Liver (tissue), 9 donors: Measurements from ENCODE around the gene DOCK1. TPM values are rescaled to one million over a fixed set of nuclear protein-coding genes. Genes with fewer than 3 reads are reported as not detected.

ENCODE experiments used
- DNase-seq: peaks from one replicate; pipeline ENCODE4 v3.0.0-alpha.2; 2017; ENCODE audit warnings: low spot score
- H3K27ac ChIP-seq, 2 donors: one replicate each; pipeline ENCODE4 v1.7.0; 2013; ENCODE audit warnings: inconsistent platforms in 2 of 2, low read length in 2 of 2, control low read depth in 1 of 2, low read depth in 1 of 2, mild to moderate bottlenecking in 1 of 2
- H3K27me3 ChIP-seq, 4 donors: one replicate each; pipeline versions ENCODE4 v1.6.1 to v1.7.0; 2013; ENCODE audit warnings: low read length in 3 of 4, inconsistent platforms in 1 of 4, mild to moderate bottlenecking in 1 of 4, moderate library complexity in 1 of 4; ENCODE audit not compliant: control insufficient read depth in 4 of 4, insufficient read depth in 4 of 4
- H3K36me3 ChIP-seq, 4 donors: one replicate each; pipeline versions ENCODE4 v1.6.1 to v1.7.0; 2013; ENCODE audit warnings: low read length in 3 of 4, mild to moderate bottlenecking in 3 of 4, low read depth in 1 of 4, moderate library complexity in 1 of 4; ENCODE audit not compliant: control insufficient read depth in 4 of 4, insufficient read depth in 3 of 4
- H3K4me1 ChIP-seq, 4 donors: one replicate each; pipeline versions ENCODE4 v1.6.1 to v1.7.0; 2013; ENCODE audit warnings: low read length in 3 of 4, mild to moderate bottlenecking in 3 of 4, moderate library complexity in 1 of 4; ENCODE audit not compliant: control insufficient read depth in 4 of 4, insufficient read depth in 4 of 4
- H3K4me3 ChIP-seq, 3 donors: one replicate each; pipeline versions ENCODE4 v1.6.1 to v1.7.0; 2013; ENCODE audit warnings: low read length in 3 of 3, control low read depth in 1 of 3, low read depth in 1 of 3, mild to moderate bottlenecking in 1 of 3
- H3K9ac ChIP-seq, 2 donors: one replicate each; pipeline ENCODE4 v1.7.0; 2013; ENCODE audit warnings: low read length in 2 of 2, mild to moderate bottlenecking in 2 of 2, moderate library complexity in 2 of 2, control low read depth in 1 of 2, low read depth in 1 of 2
- H3K9me3 ChIP-seq, 4 donors: one replicate each; pipeline versions ENCODE4 v1.6.1 to v1.7.0; 2013; ENCODE audit warnings: low read length in 3 of 4; ENCODE audit not compliant: control insufficient read depth in 4 of 4
- CTCF ChIP-seq: fragments of 150-350 bp; IDR thresholded peaks from 2 replicates; pipeline ENCODE4 v1.5.1; 2017; ENCODE audit warnings: improper control_type of control experiment, low read depth, low read length; ENCODE audit not compliant: missing input control
- EGR1 ChIP-seq, 2 donors: IDR thresholded peaks; 2 replicates each; pipeline ENCODE4 v1.6.1; 2016 to 2018; ENCODE audit warnings: antibody characterized with exemption in 2 of 2, low read depth in 2 of 2
- FOXA1 ChIP-seq: IDR thresholded peaks from 2 replicates; pipeline ENCODE4 v1.6.1; 2016; ENCODE audit warnings: antibody characterized with exemption
- FOXA2 ChIP-seq: IDR thresholded peaks from 2 replicates; pipeline ENCODE4 v1.6.1; 2016; ENCODE audit warnings: antibody characterized with exemption
- GABPA ChIP-seq, 2 donors: IDR thresholded peaks in 1 of 2; conservative IDR thresholded peaks in 1 of 2; 2 replicates each; pipeline ENCODE4 v1.6.1; 2016; ENCODE audit warnings: antibody characterized with exemption in 2 of 2, mild to moderate bottlenecking in 1 of 2, moderate library complexity in 1 of 2
- HNF4A ChIP-seq, 2 donors: conservative IDR thresholded peaks; 2 replicates each; pipeline ENCODE4 v1.6.1; 2016; ENCODE audit warnings: antibody characterized with exemption in 2 of 2, mild to moderate bottlenecking in 2 of 2
- HNF4G ChIP-seq: IDR thresholded peaks from 2 replicates; pipeline ENCODE4 v1.6.1; 2016; ENCODE audit warnings: antibody characterized with exemption
- JUND ChIP-seq, 2 donors: IDR thresholded peaks; 2 replicates each; pipeline ENCODE4 v1.6.1; 2016; ENCODE audit warnings: antibody characterized with exemption in 2 of 2
- NR2F2 ChIP-seq: IDR thresholded peaks from 2 replicates; pipeline ENCODE4 v1.6.1; 2016; ENCODE audit warnings: antibody characterized with exemption
- RAD21 ChIP-seq, 2 donors: IDR thresholded peaks; 2 replicates each; pipeline ENCODE4 v1.6.1; 2016; ENCODE audit warnings: antibody characterized with exemption in 2 of 2, mild to moderate bottlenecking in 2 of 2
- RXRA ChIP-seq, 2 donors: IDR thresholded peaks; 2 replicates each; pipeline ENCODE4 v1.6.1; 2017 to 2018; ENCODE audit warnings: antibody characterized with exemption in 2 of 2, mild to moderate bottlenecking in 1 of 2
- SP1 ChIP-seq: IDR thresholded peaks from 2 replicates; pipeline ENCODE4 v1.6.1; 2018; ENCODE audit warnings: antibody characterized with exemption, mild to moderate bottlenecking
- TAF1 ChIP-seq: conservative IDR thresholded peaks from 2 replicates; pipeline ENCODE4 v1.6.1; 2016; ENCODE audit warnings: antibody characterized with exemption, mild to moderate bottlenecking
- YY1 ChIP-seq: IDR thresholded peaks from 2 replicates; pipeline ENCODE4 v1.6.1; 2016; ENCODE audit warnings: antibody characterized with exemption, mild to moderate bottlenecking
- WGBS: extraction: QIAGEN DNeasy Blood & Tissue Kit; methylation state at CpG from one replicate; pipeline ENCODE4 v1.1.7; 2013; 5-methylcytosine and 5-hydroxymethylcytosine counted together
- polyA plus RNA-seq, 2 donors: library from polyadenylated mRNA; stranded (reverse) in 1 of 2; unstranded in 1 of 2; fragments of 200-250 nt in 1 of 2; fragments of >200 nt in 1 of 2; fragmentation: Nextera tagmentation in 1 of 2; extraction: Ambion mirVana in 1 of 2; gene quantifications; one replicate each; pipeline versions ENCODE4 v1.2.1 to v1.2.3, GENCODE V29; 2013 to 2015
- total RNA-seq, 2 donors: library from RNA; depleted of rRNA; stranded (reverse); fragments of >200 nt; gene quantifications; one replicate each; pipeline ENCODE4 v1.2.3, GENCODE V29; 2014
- TF ChIP-seq, protein P1 (sequence below): IDR thresholded peaks from 2 replicates; pipeline ENCODE4 v1.6.1; 2016; ENCODE audit warnings: antibody characterized with exemption, mild to moderate bottlenecking
- TF ChIP-seq, protein P2 (sequence below): IDR thresholded peaks from 2 replicates; pipeline ENCODE4 v1.6.1; 2016; ENCODE audit warnings: antibody characterized with exemption
- TF ChIP-seq, protein P3 (sequence below): IDR thresholded peaks from 2 replicates; pipeline ENCODE4 v1.6.1; 2016; ENCODE audit warnings: antibody characterized with exemption
- TF ChIP-seq, protein P4 (sequence below): IDR thresholded peaks from 2 replicates; pipeline ENCODE4 v1.6.1; 2016; ENCODE audit warnings: antibody characterized with exemption
- donor health status: healthy.
- donor health status: healthy.
- donor health status: healthy.
- donor health status: healthy.
- donor health status: healthy.

DOCK1 gene
- total and polyA plus RNA-seq, 4 donors, result 3.8 to 28.8 (median 9.1) TPM

DNA sequence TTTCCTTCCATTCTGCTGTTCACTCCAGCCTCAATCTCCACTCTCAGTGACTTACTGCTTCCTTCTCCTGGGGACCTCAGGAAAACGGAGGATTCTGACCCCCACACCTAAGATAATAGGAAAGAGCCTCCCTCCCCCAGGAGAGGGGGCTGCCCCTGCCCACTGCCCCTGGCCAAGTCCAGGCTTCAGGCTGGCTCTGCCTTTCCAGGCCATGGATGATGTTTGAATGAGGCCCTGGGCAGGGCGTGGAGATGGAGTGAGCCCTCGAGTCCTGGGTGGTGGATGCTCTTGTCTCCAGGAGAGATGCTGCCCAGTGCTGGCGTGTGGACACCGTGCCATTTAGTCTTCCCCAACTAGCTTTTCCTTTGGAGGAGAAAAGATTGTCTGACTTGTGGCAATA lies 184.2 kb downstream of the DOCK1 start:
- DNase-seq, result no peak

More for the DNA sequence above, 184.2 kb downstream of the DOCK1 start:
- Histone ChIP-seq H3K27ac (no peak overlapping the region), H3K36me3 (peaks cover 0 to 3% (median 1%) of the 10 kb centered on the region in 4 donors), H3K9ac (no peak overlapping the region), H3K4me1 (no peaks in the 10 kb centered on the region), H3K9me3 (no peaks in the 10 kb centered on the region), H3K4me3 (no peak overlapping the region), H3K27me3 (no peaks in the 10 kb centered on the region)
- TF ChIP-seq TAF1, result no peak
- TF ChIP-seq RAD21 (IDR thresholded peaks at IDR 0.05), result no peak
- no peak for TF ChIP-seq NR2F2
- TF ChIP-seq FOXA2, result no peak
- no peak for TF ChIP-seq FOXA1
- no peak for TF ChIP-seq CTCF
- no peak for TF ChIP-seq HNF4G
- TF ChIP-seq, protein P1, sequence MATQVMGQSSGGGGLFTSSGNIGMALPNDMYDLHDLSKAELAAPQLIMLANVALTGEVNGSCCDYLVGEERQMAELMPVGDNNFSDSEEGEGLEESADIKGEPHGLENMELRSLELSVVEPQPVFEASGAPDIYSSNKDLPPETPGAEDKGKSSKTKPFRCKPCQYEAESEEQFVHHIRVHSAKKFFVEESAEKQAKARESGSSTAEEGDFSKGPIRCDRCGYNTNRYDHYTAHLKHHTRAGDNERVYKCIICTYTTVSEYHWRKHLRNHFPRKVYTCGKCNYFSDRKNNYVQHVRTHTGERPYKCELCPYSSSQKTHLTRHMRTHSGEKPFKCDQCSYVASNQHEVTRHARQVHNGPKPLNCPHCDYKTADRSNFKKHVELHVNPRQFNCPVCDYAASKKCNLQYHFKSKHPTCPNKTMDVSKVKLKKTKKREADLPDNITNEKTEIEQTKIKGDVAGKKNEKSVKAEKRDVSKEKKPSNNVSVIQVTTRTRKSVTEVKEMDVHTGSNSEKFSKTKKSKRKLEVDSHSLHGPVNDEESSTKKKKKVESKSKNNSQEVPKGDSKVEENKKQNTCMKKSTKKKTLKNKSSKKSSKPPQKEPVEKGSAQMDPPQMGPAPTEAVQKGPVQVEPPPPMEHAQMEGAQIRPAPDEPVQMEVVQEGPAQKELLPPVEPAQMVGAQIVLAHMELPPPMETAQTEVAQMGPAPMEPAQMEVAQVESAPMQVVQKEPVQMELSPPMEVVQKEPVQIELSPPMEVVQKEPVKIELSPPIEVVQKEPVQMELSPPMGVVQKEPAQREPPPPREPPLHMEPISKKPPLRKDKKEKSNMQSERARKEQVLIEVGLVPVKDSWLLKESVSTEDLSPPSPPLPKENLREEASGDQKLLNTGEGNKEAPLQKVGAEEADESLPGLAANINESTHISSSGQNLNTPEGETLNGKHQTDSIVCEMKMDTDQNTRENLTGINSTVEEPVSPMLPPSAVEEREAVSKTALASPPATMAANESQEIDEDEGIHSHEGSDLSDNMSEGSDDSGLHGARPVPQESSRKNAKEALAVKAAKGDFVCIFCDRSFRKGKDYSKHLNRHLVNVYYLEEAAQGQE, result no peak
- TF ChIP-seq, protein P2, sequence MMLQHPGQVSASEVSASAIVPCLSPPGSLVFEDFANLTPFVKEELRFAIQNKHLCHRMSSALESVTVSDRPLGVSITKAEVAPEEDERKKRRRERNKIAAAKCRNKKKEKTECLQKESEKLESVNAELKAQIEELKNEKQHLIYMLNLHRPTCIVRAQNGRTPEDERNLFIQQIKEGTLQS, result no peak
- no peak for TF ChIP-seq YY1
- TF ChIP-seq, protein P3, sequence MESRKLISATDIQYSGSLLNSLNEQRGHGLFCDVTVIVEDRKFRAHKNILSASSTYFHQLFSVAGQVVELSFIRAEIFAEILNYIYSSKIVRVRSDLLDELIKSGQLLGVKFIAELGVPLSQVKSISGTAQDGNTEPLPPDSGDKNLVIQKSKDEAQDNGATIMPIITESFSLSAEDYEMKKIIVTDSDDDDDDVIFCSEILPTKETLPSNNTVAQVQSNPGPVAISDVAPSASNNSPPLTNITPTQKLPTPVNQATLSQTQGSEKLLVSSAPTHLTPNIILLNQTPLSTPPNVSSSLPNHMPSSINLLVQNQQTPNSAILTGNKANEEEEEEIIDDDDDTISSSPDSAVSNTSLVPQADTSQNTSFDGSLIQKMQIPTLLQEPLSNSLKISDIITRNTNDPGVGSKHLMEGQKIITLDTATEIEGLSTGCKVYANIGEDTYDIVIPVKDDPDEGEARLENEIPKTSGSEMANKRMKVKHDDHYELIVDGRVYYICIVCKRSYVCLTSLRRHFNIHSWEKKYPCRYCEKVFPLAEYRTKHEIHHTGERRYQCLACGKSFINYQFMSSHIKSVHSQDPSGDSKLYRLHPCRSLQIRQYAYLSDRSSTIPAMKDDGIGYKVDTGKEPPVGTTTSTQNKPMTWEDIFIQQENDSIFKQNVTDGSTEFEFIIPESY, result no peak
- no peak for TF ChIP-seq EGR1 (IDR thresholded peaks at IDR 0.05; ENCODE audit: low read depth in 2 of 2)
- no peak for TF ChIP-seq JUND (IDR thresholded peaks at IDR 0.05)
- no peak for TF ChIP-seq GABPA (IDR thresholded peaks at IDR 0.05 in 1 of 2, conservative IDR thresholded peaks at IDR 0.05 in 1 of 2)
- TF ChIP-seq, protein P4, sequence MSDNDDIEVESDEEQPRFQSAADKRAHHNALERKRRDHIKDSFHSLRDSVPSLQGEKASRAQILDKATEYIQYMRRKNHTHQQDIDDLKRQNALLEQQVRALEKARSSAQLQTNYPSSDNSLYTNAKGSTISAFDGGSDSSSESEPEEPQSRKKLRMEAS, result no peak
- no peak for TF ChIP-seq HNF4A (conservative IDR thresholded peaks at IDR 0.05)
- TF ChIP-seq SP1, result no peak
- no peak for TF ChIP-seq RXRA (IDR thresholded peaks at IDR 0.05)
- WGBS, result 100% methylated on average over 5 of the region's 5 CpGs
